Liver (tissue), 9 donors: ENCODE results near the gene FGF14. TPM values are rescaled to one million over a fixed set of nuclear protein-coding genes. Genes with fewer than 3 reads are reported as not detected.

ENCODE experiments used
- DNase-seq: peaks from one replicate; pipeline ENCODE4 v3.0.0-alpha.2; 2017; ENCODE audit warnings: low spot score
- H3K27ac ChIP-seq, 2 donors: one replicate each; pipeline ENCODE4 v1.7.0; 2013; ENCODE audit warnings: inconsistent platforms in 2 of 2, low read length in 2 of 2, control low read depth in 1 of 2, low read depth in 1 of 2, mild to moderate bottlenecking in 1 of 2
- H3K27me3 ChIP-seq, 4 donors: one replicate each; pipeline versions ENCODE4 v1.6.1 to v1.7.0; 2013; ENCODE audit warnings: low read length in 3 of 4, inconsistent platforms in 1 of 4, mild to moderate bottlenecking in 1 of 4, moderate library complexity in 1 of 4; ENCODE audit not compliant: control insufficient read depth in 4 of 4, insufficient read depth in 4 of 4
- H3K36me3 ChIP-seq, 4 donors: one replicate each; pipeline versions ENCODE4 v1.6.1 to v1.7.0; 2013; ENCODE audit warnings: low read length in 3 of 4, mild to moderate bottlenecking in 3 of 4, low read depth in 1 of 4, moderate library complexity in 1 of 4; ENCODE audit not compliant: control insufficient read depth in 4 of 4, insufficient read depth in 3 of 4
- H3K4me1 ChIP-seq, 4 donors: one replicate each; pipeline versions ENCODE4 v1.6.1 to v1.7.0; 2013; ENCODE audit warnings: low read length in 3 of 4, mild to moderate bottlenecking in 3 of 4, moderate library complexity in 1 of 4; ENCODE audit not compliant: control insufficient read depth in 4 of 4, insufficient read depth in 4 of 4
- H3K4me3 ChIP-seq, 3 donors: one replicate each; pipeline versions ENCODE4 v1.6.1 to v1.7.0; 2013; ENCODE audit warnings: low read length in 3 of 3, control low read depth in 1 of 3, low read depth in 1 of 3, mild to moderate bottlenecking in 1 of 3
- H3K9ac ChIP-seq, 2 donors: one replicate each; pipeline ENCODE4 v1.7.0; 2013; ENCODE audit warnings: low read length in 2 of 2, mild to moderate bottlenecking in 2 of 2, moderate library complexity in 2 of 2, control low read depth in 1 of 2, low read depth in 1 of 2
- H3K9me3 ChIP-seq, 4 donors: one replicate each; pipeline versions ENCODE4 v1.6.1 to v1.7.0; 2013; ENCODE audit warnings: low read length in 3 of 4; ENCODE audit not compliant: control insufficient read depth in 4 of 4
- FOXA2 ChIP-seq: IDR thresholded peaks from 2 replicates; pipeline ENCODE4 v1.6.1; 2016; ENCODE audit warnings: antibody characterized with exemption
- GABPA ChIP-seq, 2 donors: IDR thresholded peaks in 1 of 2; conservative IDR thresholded peaks in 1 of 2; 2 replicates each; pipeline ENCODE4 v1.6.1; 2016; ENCODE audit warnings: antibody characterized with exemption in 2 of 2, mild to moderate bottlenecking in 1 of 2, moderate library complexity in 1 of 2
- HNF4A ChIP-seq, 2 donors: conservative IDR thresholded peaks; 2 replicates each; pipeline ENCODE4 v1.6.1; 2016; ENCODE audit warnings: antibody characterized with exemption in 2 of 2, mild to moderate bottlenecking in 2 of 2
- HNF4G ChIP-seq: IDR thresholded peaks from 2 replicates; pipeline ENCODE4 v1.6.1; 2016; ENCODE audit warnings: antibody characterized with exemption
- JUND ChIP-seq, 2 donors: IDR thresholded peaks; 2 replicates each; pipeline ENCODE4 v1.6.1; 2016; ENCODE audit warnings: antibody characterized with exemption in 2 of 2
- RXRA ChIP-seq, 2 donors: IDR thresholded peaks; 2 replicates each; pipeline ENCODE4 v1.6.1; 2017 to 2018; ENCODE audit warnings: antibody characterized with exemption in 2 of 2, mild to moderate bottlenecking in 1 of 2
- YY1 ChIP-seq: IDR thresholded peaks from 2 replicates; pipeline ENCODE4 v1.6.1; 2016; ENCODE audit warnings: antibody characterized with exemption, mild to moderate bottlenecking
- WGBS: extraction: QIAGEN DNeasy Blood & Tissue Kit; methylation state at CpG from one replicate; pipeline ENCODE4 v1.1.7; 2013; 5-methylcytosine and 5-hydroxymethylcytosine counted together
- polyA plus RNA-seq, 2 donors: library from polyadenylated mRNA; stranded (reverse) in 1 of 2; unstranded in 1 of 2; fragments of 200-250 nt in 1 of 2; fragments of >200 nt in 1 of 2; fragmentation: Nextera tagmentation in 1 of 2; extraction: Ambion mirVana in 1 of 2; gene quantifications; one replicate each; pipeline versions ENCODE4 v1.2.1 to v1.2.3, GENCODE V29; 2013 to 2015
- total RNA-seq, 2 donors: library from RNA; depleted of rRNA; stranded (reverse); fragments of >200 nt; gene quantifications; one replicate each; pipeline ENCODE4 v1.2.3, GENCODE V29; 2014
- TF ChIP-seq, protein P1 (sequence below): IDR thresholded peaks from 2 replicates; pipeline ENCODE4 v1.6.1; 2016; ENCODE audit warnings: antibody characterized with exemption, mild to moderate bottlenecking
- TF ChIP-seq, protein P2 (sequence below): fragments of 150-350 bp; IDR thresholded peaks from 2 replicates; pipeline ENCODE4 v1.5.1; 2017; ENCODE audit warnings: improper control_type of control experiment, low read depth, low read length; ENCODE audit not compliant: missing input control
- TF ChIP-seq, protein P3 (sequence below): IDR thresholded peaks from 2 replicates; pipeline ENCODE4 v1.6.1; 2016; ENCODE audit warnings: antibody characterized with exemption
- TF ChIP-seq, protein P4 (sequence below): IDR thresholded peaks from 2 replicates; pipeline ENCODE4 v1.6.1; 2016; ENCODE audit warnings: antibody characterized with exemption
- TF ChIP-seq, protein P5 (sequence below): IDR thresholded peaks from 2 replicates; pipeline ENCODE4 v1.6.1; 2016; ENCODE audit warnings: antibody characterized with exemption
- donor health status: healthy.
- donor health status: healthy.
- donor health status: healthy.
- donor health status: healthy.
- donor health status: healthy.

The FGF14 gene
- total RNA-seq (1 to 10 TPM in 1 of 2 donors, under 1 TPM in 1; 0.05 to 3.3 TPM), polyA plus RNA-seq (1 to 10 TPM in 1 of 2 donors, under 1 TPM in 1; 0.33 to 1.8 TPM)

DNA sequence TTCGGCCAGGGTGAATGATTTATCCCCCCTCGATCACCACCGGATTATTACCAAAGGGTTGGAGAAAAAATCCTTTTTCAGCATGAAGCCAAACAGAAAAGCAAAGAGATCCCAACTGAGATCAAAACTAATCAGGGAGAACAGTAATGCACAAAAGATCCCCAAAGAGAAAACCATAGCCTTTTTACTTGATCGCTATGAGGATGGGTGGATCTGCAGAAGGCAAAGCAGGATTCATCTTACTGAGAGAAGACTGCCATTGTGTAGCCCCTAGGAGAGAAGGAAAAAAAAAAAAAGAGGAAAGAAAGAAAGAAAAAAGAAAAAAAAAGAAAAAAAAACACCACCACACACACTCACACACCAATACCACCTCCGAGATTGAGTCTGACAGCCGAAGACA, at the start of gene FGF14:
FGF14 (minus strand) TSS at position 283 of the 400 bp plus-strand sequence.
- DNase-seq = no peak
- H3K4me1 ChIP-seq = peaks cover 2 to 19% (median 10%) of the 10 kb centered on the region in 4 donors
- H3K4me3 ChIP-seq = peak within 1 kb of the TSS; percentile 55 to 80 (median 72)
- 10% methylated on average over 6 of the region's 6 CpGs for WGBS
- peak within 1 kb of the TSS; percentile 51 to 54 for H3K9ac ChIP-seq
- peak within 1 kb of the TSS; percentile 74 to 82 for H3K27ac ChIP-seq
- no peaks in the 10 kb centered on the region for H3K27me3 ChIP-seq
- no peaks in the 10 kb centered on the region for H3K9me3 ChIP-seq
- H3K36me3 ChIP-seq = no peaks in the 10 kb centered on the region
- TF ChIP-seq, protein P1, sequence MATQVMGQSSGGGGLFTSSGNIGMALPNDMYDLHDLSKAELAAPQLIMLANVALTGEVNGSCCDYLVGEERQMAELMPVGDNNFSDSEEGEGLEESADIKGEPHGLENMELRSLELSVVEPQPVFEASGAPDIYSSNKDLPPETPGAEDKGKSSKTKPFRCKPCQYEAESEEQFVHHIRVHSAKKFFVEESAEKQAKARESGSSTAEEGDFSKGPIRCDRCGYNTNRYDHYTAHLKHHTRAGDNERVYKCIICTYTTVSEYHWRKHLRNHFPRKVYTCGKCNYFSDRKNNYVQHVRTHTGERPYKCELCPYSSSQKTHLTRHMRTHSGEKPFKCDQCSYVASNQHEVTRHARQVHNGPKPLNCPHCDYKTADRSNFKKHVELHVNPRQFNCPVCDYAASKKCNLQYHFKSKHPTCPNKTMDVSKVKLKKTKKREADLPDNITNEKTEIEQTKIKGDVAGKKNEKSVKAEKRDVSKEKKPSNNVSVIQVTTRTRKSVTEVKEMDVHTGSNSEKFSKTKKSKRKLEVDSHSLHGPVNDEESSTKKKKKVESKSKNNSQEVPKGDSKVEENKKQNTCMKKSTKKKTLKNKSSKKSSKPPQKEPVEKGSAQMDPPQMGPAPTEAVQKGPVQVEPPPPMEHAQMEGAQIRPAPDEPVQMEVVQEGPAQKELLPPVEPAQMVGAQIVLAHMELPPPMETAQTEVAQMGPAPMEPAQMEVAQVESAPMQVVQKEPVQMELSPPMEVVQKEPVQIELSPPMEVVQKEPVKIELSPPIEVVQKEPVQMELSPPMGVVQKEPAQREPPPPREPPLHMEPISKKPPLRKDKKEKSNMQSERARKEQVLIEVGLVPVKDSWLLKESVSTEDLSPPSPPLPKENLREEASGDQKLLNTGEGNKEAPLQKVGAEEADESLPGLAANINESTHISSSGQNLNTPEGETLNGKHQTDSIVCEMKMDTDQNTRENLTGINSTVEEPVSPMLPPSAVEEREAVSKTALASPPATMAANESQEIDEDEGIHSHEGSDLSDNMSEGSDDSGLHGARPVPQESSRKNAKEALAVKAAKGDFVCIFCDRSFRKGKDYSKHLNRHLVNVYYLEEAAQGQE = no peak
- TF ChIP-seq HNF4G (no peak), YY1 (no peak), RXRA (IDR thresholded peaks at IDR 0.05) (no peak), FOXA2 (no peak), GABPA (IDR thresholded peaks at IDR 0.05 in 1 of 2, conservative IDR thresholded peaks at IDR 0.05 in 1 of 2) (no peak), HNF4A (conservative IDR thresholded peaks at IDR 0.05) (no peak)

DNA sequence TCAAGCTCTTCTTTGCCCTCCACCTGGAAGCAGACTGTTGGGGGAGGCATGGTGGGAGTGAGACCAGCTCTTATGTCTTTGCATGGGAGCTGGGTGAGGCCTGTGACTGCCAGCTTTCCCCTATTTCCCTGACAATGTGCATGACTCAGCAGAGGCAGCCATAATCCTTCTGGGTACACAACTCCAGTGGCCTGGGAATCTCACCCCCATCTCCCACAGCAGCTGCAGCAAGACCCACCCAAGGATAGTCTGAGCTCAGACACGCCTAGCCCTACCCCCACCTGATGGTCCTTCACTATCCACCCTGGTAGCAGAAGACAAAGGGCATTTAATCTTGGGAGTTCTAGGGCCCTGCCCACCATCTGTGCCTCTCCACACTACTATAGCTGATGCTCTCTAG, 41.4 kb upstream of the FGF14 start:
- H3K4me1 ChIP-seq = peaks cover 0 to 9% (median 0%) of the 10 kb centered on the region in 4 donors
- TF ChIP-seq, protein P2, sequence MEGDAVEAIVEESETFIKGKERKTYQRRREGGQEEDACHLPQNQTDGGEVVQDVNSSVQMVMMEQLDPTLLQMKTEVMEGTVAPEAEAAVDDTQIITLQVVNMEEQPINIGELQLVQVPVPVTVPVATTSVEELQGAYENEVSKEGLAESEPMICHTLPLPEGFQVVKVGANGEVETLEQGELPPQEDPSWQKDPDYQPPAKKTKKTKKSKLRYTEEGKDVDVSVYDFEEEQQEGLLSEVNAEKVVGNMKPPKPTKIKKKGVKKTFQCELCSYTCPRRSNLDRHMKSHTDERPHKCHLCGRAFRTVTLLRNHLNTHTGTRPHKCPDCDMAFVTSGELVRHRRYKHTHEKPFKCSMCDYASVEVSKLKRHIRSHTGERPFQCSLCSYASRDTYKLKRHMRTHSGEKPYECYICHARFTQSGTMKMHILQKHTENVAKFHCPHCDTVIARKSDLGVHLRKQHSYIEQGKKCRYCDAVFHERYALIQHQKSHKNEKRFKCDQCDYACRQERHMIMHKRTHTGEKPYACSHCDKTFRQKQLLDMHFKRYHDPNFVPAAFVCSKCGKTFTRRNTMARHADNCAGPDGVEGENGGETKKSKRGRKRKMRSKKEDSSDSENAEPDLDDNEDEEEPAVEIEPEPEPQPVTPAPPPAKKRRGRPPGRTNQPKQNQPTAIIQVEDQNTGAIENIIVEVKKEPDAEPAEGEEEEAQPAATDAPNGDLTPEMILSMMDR = no peak
- TF ChIP-seq HNF4G (no peak), FOXA2 (no peak), GABPA (IDR thresholded peaks at IDR 0.05 in 1 of 2, conservative IDR thresholded peaks at IDR 0.05 in 1 of 2) (no peak), HNF4A (conservative IDR thresholded peaks at IDR 0.05) (no peak), JUND (IDR thresholded peaks at IDR 0.05) (no peak), RXRA (IDR thresholded peaks at IDR 0.05) (no peak)
- TF ChIP-seq, protein P1 = no peak
- TF ChIP-seq, protein P3, sequence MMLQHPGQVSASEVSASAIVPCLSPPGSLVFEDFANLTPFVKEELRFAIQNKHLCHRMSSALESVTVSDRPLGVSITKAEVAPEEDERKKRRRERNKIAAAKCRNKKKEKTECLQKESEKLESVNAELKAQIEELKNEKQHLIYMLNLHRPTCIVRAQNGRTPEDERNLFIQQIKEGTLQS = no peak
- TF ChIP-seq, protein P4, sequence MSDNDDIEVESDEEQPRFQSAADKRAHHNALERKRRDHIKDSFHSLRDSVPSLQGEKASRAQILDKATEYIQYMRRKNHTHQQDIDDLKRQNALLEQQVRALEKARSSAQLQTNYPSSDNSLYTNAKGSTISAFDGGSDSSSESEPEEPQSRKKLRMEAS = no peak
- TF ChIP-seq, protein P5, sequence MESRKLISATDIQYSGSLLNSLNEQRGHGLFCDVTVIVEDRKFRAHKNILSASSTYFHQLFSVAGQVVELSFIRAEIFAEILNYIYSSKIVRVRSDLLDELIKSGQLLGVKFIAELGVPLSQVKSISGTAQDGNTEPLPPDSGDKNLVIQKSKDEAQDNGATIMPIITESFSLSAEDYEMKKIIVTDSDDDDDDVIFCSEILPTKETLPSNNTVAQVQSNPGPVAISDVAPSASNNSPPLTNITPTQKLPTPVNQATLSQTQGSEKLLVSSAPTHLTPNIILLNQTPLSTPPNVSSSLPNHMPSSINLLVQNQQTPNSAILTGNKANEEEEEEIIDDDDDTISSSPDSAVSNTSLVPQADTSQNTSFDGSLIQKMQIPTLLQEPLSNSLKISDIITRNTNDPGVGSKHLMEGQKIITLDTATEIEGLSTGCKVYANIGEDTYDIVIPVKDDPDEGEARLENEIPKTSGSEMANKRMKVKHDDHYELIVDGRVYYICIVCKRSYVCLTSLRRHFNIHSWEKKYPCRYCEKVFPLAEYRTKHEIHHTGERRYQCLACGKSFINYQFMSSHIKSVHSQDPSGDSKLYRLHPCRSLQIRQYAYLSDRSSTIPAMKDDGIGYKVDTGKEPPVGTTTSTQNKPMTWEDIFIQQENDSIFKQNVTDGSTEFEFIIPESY = no peak
- no peak overlapping the region for H3K4me3 ChIP-seq
- H3K9me3 ChIP-seq = no peaks in the 10 kb centered on the region
- H3K27me3 ChIP-seq = no peaks in the 10 kb centered on the region
- DNase-seq = no peak
- 91% methylated on average over 1 of the region's 1 CpG for WGBS
- H3K9ac ChIP-seq = no peak overlapping the region
- H3K36me3 ChIP-seq = no peaks in the 10 kb centered on the region
- no peak overlapping the region for H3K27ac ChIP-seq
